OCI-LY7 (cell line): Measurements from ENCODE around the gene NOL7. TPM values are rescaled to one million over a fixed set of nuclear protein-coding genes. Genes with fewer than 3 reads are reported as not detected.

Experiments used
- BruUV-seq: library from RNA; stranded (reverse); fragments of 400-500 nt; replicated peaks from 2 replicates; lab custom pipeline; 2021; lab: Mats Ljungman, UMichigan
- CTCF ChIA-PET: fragments of 300-600 bp; sonication (Branson Sonifier 250); formaldehyde crosslinking; loops from one replicate; lab custom pipeline; 2022; ENCODE audit warnings: antibody characterized with exemption; ENCODE audit not compliant: unreplicated experiment; lab: Charles Lee
- POLR2A ChIA-PET: fragments of 300-600 bp; sonication (Branson Sonifier 250); formaldehyde crosslinking; loops from one replicate; lab custom pipeline; 2022; ENCODE audit warnings: antibody characterized with exemption; lab: Charles Lee
- DNase-seq: peaks from one replicate; pipeline ENCODE4 v3.0.0-alpha.2; 2015; ENCODE audit warnings: low spot score
- H2AFZ ChIP-seq: fragments of 200-600 bp; sonication (generic), shearing (Covaris generic); 2 replicates; pipeline ENCODE4 v1.6.1; 2014; ENCODE audit warnings: mild to moderate bottlenecking, antibody characterized with exemption, low read length, moderate library complexity
- H3K27ac ChIP-seq: fragments of 200-600 bp; sonication (generic); 2 replicates; pipeline ENCODE4 v1.5.1; 2014; ENCODE audit warnings: mixed run types, low read depth, mild to moderate bottlenecking, moderate library complexity, low read length, inconsistent platforms; ENCODE audit not compliant: poor library complexity, severe bottlenecking
- H3K36me3 ChIP-seq: fragments of 200-600 bp; sonication (generic); 2 replicates; pipeline ENCODE4 v1.6.1; 2014; ENCODE audit warnings: mild to moderate bottlenecking, antibody characterized with exemption, low read length, moderate library complexity, mixed read lengths; ENCODE audit not compliant: insufficient read depth
- H3K4me1 ChIP-seq: fragments of 200-600 bp; sonication (generic); 2 replicates; pipeline ENCODE4 v1.5.1; 2014; ENCODE audit warnings: mild to moderate bottlenecking, low read length; ENCODE audit not compliant: insufficient read depth, poor library complexity, severe bottlenecking
- H3K4me2 ChIP-seq: fragments of 200-600 bp; sonication (generic); 2 replicates; pipeline ENCODE4 v1.6.1; 2014; ENCODE audit warnings: mild to moderate bottlenecking, low read length
- H3K4me3 ChIP-seq: fragments of 200-600 bp; sonication (generic); 2 replicates; pipeline ENCODE4 v1.5.1; 2014; ENCODE audit warnings: mild to moderate bottlenecking, low read depth, low read length; ENCODE audit not compliant: poor library complexity, severe bottlenecking
- H3K79me2 ChIP-seq: fragments of 200-600 bp; sonication (generic); 2 replicates; pipeline ENCODE4 v1.6.1; 2016; ENCODE audit warnings: low read depth, mild to moderate bottlenecking, low read length, moderate library complexity, mixed read lengths; ENCODE audit not compliant: insufficient read depth
- H3K9me2 ChIP-seq: fragments of 200-600 bp; sonication (generic); 2 replicates; pipeline ENCODE4 v1.6.1; 2016; ENCODE audit warnings: mild to moderate bottlenecking, low read length, mixed read lengths; ENCODE audit not compliant: insufficient read depth
- H3K9me3 ChIP-seq: fragments of 200-600 bp; sonication (generic); 2 replicates; pipeline ENCODE4 v1.6.1; 2014; ENCODE audit warnings: mild to moderate bottlenecking, mixed run types, low read length, mixed read lengths
- H4K20me1 ChIP-seq: fragments of 200-600 bp; sonication (generic); 2 replicates; pipeline ENCODE4 v1.6.1; 2014; ENCODE audit warnings: mild to moderate bottlenecking, antibody characterized with exemption, low read length, moderate library complexity, mixed read lengths; ENCODE audit not compliant: insufficient read depth
- EZH2phosphoT487 ChIP-seq: fragments of 200-600 bp; sonication (generic); IDR thresholded peaks from 2 replicates; pipeline ENCODE4 v1.6.1; 2018; ENCODE audit warnings: low read depth, borderline replicate concordance, mild to moderate bottlenecking, mixed run types, antibody characterized with exemption, low read length, moderate library complexity, mixed read lengths
- intact Hi-C: fragments of 100-400 bp; cut with micrococcal nuclease; formaldehyde crosslinking; loops from one replicate; pipeline ENCODE4 v1.10.0; 2022; ENCODE audit not compliant: unreplicated experiment
- total RNA-seq, 2 experiments: library from RNA; depleted of rRNA in 1 of 2; stranded (reverse); fragments of >200 nt in 1 of 2; shearing (Covaris generic) in 1 of 2; gene quantifications; 2 replicates each; pipeline ENCODE4 v1.2.3, GENCODE V29; 2014 to 2022
- TF ChIP-seq, protein P1 (sequence below): fragments of 200-600 bp; sonication (generic); conservative IDR thresholded peaks from 2 replicates; pipeline ENCODE4 v1.5.1; 2014; ENCODE audit warnings: mild to moderate bottlenecking, antibody characterized with exemption, low read length, moderate library complexity, mixed read lengths

Gene NOL7
- total RNA-seq, 2 experiments from 2014 or later = 67.5 to 103 TPM

DNA sequence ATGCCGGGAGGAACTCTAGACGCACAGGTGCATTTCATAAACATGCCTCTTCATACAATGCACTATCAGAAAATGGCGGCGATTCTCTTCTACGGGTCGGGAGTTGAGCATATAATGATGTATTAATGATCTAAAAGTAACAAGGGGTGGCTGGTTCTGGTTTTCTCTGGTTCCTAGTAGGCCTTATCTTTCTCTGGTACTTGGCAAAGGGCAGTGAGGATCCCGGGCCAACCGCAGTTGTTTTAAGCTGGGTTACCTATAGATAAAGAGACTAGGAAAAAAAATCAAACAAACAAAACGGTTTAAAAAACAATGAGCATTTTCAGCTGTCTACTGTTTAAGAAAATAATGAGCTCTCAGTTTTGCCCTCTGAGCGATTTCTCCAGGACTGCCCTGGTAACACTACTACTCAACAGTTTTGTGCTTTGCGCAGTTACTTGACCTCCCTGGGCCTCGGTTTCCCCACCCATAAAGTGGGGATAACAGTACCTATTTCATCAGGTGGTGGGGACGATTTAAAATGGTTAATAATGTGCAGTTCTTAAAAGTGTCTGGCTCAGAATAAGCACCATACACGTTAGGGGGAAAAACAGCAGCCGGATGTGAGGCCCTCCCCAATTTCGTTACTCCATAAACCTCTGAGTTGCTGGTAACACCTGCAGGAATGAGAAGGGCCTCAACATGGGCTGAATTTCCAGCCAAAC, 42.0 kb upstream of the NOL7 start:
- Histone ChIP-seq H3K4me2 (peak overlapping the region; percentile 96), H3K79me2 (peaks cover 16% of the 10 kb centered on the region; the same call in 1 of the 2 replicates), H3K4me1 (peaks cover 23% of the 10 kb centered on the region), H3K9me2 (no peaks in the 10 kb centered on the region), H3K4me3 (peak overlapping the region; percentile 76), H4K20me1 (no peaks in the 10 kb centered on the region), H3K9me3 (peaks cover 17% of the 10 kb centered on the region), H3K36me3 (peaks cover 4% of the 10 kb centered on the region; the same call in 1 of the 2 replicates), H3K27ac (peak overlapping the region; percentile 89), H2AFZ (peak overlapping the region; percentile 91; the same call in 1 of the 2 replicates)
- no peak for TF ChIP-seq EZH2phosphoT487
- TF ChIP-seq, protein P1, sequence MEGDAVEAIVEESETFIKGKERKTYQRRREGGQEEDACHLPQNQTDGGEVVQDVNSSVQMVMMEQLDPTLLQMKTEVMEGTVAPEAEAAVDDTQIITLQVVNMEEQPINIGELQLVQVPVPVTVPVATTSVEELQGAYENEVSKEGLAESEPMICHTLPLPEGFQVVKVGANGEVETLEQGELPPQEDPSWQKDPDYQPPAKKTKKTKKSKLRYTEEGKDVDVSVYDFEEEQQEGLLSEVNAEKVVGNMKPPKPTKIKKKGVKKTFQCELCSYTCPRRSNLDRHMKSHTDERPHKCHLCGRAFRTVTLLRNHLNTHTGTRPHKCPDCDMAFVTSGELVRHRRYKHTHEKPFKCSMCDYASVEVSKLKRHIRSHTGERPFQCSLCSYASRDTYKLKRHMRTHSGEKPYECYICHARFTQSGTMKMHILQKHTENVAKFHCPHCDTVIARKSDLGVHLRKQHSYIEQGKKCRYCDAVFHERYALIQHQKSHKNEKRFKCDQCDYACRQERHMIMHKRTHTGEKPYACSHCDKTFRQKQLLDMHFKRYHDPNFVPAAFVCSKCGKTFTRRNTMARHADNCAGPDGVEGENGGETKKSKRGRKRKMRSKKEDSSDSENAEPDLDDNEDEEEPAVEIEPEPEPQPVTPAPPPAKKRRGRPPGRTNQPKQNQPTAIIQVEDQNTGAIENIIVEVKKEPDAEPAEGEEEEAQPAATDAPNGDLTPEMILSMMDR = no peak
- no peak for DNase-seq
- no TSS peak for BruUV-seq
- CTCF ChIA-PET = interaction anchor here (0.8 to 1.4 kb wide), 2 partner anchors 43 to 120 kb away, joined by 3 to 5 read pairs; no protein-coding TSS in a partner anchor
- POLR2A ChIA-PET = interaction anchor here (0.6 to 5.3 kb wide), 5 partner anchors 11 to 196 kb away, joined by 3 to 39 read pairs (median 8); no protein-coding TSS in a partner anchor
- intact Hi-C loops = no loop called here

DNA sequence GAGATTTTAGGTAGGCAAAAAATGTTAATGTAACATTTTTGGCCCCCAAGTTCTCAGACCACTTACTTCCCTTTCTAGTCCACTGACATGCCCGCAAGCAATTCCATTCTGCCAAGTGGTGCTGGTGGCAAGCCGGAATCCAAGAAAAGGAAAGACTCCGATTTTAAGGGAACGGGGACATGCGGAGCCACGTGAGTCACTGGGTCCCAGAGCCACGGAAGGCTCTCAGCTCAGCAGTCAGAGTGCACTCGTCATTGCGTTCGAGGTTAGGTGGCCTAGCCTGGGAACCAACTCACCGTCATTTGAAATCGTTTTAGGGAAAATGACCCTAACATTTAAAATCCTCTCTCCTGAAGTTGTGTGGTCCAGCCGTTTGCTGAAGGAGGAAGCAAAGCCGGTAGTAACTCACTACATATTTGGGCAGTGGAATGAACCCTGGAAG, 41.4 kb upstream of the NOL7 start:
- Histone ChIP-seq H3K27ac (peak overlapping the region; percentile 89), H4K20me1 (no peaks in the 10 kb centered on the region), H3K4me1 (peaks cover 23% of the 10 kb centered on the region), H3K36me3 (peaks cover 4% of the 10 kb centered on the region; the same call in 1 of the 2 replicates), H3K79me2 (peaks cover 16% of the 10 kb centered on the region; the same call in 1 of the 2 replicates), H2AFZ (peak overlapping the region; percentile 91), H3K4me2 (peak overlapping the region; percentile 96), H3K9me3 (peaks cover 18% of the 10 kb centered on the region), H3K4me3 (peak overlapping the region; percentile 76), H3K9me2 (no peaks in the 10 kb centered on the region)
- BruUV-seq = TSS peak; percentile 81
- DNase-seq = no peak
- POLR2A ChIA-PET = interaction anchor here (0.6 to 5.3 kb wide), 8 partner anchors 12 to 245 kb away, joined by 3 to 39 read pairs (median 8); partner anchors contain the start of genes NOL7 and TBC1D7
- no peak for TF ChIP-seq EZH2phosphoT487
- TF ChIP-seq, protein P1 = no peak
- CTCF ChIA-PET = interaction anchor here (0.8 to 1.4 kb wide), 2 partner anchors 43 to 121 kb away, joined by 3 to 5 read pairs; no protein-coding TSS in a partner anchor
- intact Hi-C loops = loop anchor here (1.0 to 2.0 kb wide), 7 partner anchors 42 to 241 kb away; partner anchors contain the start of genes GFOD1, MCUR1, NOL7 and RANBP9
